Activated CD4-positive, alpha-beta memory T cell treated with anti-CD3 and anti-CD28 coated beads for 36 hours (primary cell): ENCODE results near the gene MFGE8. TPM values are rescaled to one million over a fixed set of nuclear protein-coding genes. Genes with fewer than 3 reads are reported as not detected.

ENCODE experiments used
- CTCF ChIA-PET: fragments of 350-600 bp; sonication (Branson Sonifier 250); formaldehyde crosslinking; loops from one replicate; lab custom pipeline; 2021; ENCODE audit warnings: antibody characterized with exemption, inconsistent platforms; lab: Charles Lee
- POLR2A ChIA-PET: fragments of 350-600 bp; sonication (Branson Sonifier 250); formaldehyde crosslinking; loops from one replicate; lab custom pipeline; 2021; ENCODE audit warnings: antibody characterized with exemption; lab: Charles Lee
- DNase-seq: peaks from one replicate; pipeline ENCODE4 v3.0.0-alpha.2; 2020
- H3K27ac Mint-ChIP-seq: one replicate; pipeline ENCODE4 v1.8.0; 2021; ENCODE audit warnings: mixed read lengths
- H3K27me3 Mint-ChIP-seq: one replicate; pipeline ENCODE4 v1.8.0; 2021; ENCODE audit warnings: mixed read lengths
- H3K36me3 Mint-ChIP-seq: one replicate; pipeline ENCODE4 v1.8.0; 2021; ENCODE audit warnings: mixed read lengths
- H3K4me1 Mint-ChIP-seq: one replicate; pipeline ENCODE4 v1.8.0; 2021; ENCODE audit warnings: low read depth, mixed read lengths
- H3K4me3 Mint-ChIP-seq: one replicate; pipeline ENCODE4 v1.8.0; 2021; ENCODE audit warnings: mild to moderate bottlenecking, mixed read lengths
- H3K9me3 Mint-ChIP-seq: one replicate; pipeline ENCODE4 v1.8.0; 2021; ENCODE audit warnings: mixed read lengths
- intact Hi-C: fragments of 100-400 bp; cut with micrococcal nuclease; formaldehyde crosslinking; loops from one replicate; pipeline ENCODE4 v1.15.1; 2023
- total RNA-seq, 2 experiments: library from RNA; stranded (reverse); gene quantifications; one replicate each; pipeline ENCODE4 v1.2.3, GENCODE V29; 2021

The MFGE8 gene
- total RNA-seq, 2 experiments from 2014 or later: 13.7 to 16.4 TPM

- DNase-seq: no peak
- H3K4me1 Mint-ChIP-seq: peaks cover 37% of the 10 kb centered on the region
- ChIA-PET POLR2A (no interaction called here), CTCF (interaction anchor here (0.7 to 2.4 kb wide), 5 partner anchors 8 to 275 kb away, joined by 3 to 7 read pairs (median 4); no protein-coding TSS in a partner anchor)
- no peak overlapping the region for H3K4me3 Mint-ChIP-seq
- intact Hi-C loops: loop anchor here (10.0 kb wide), 1 partner anchor 348 kb away; the partner anchor contains the start of gene FANCI
- no peaks in the 10 kb centered on the region for H3K9me3 Mint-ChIP-seq
- no peaks in the 10 kb centered on the region for H3K27me3 Mint-ChIP-seq
- peaks cover 4% of the 10 kb centered on the region for H3K36me3 Mint-ChIP-seq
- H3K27ac Mint-ChIP-seq: no peak overlapping the region
Observed at GRCh38 chr15:88897142-88897455, 16.1 kb downstream of the MFGE8 start.

- intact Hi-C loops: loop anchor here (10.0 kb wide), 1 partner anchor 348 kb away; the partner anchor contains the start of gene FANCI
- H3K4me3 Mint-ChIP-seq: no peak overlapping the region
- ChIA-PET POLR2A (interaction anchor here (1.7 kb wide), 1 partner anchor 429 kb away, joined by 3 read pairs; the partner anchor contains the start of genes MRPL46 and MRPS11), CTCF (interaction anchor here (0.7 to 2.4 kb wide), 6 partner anchors 8 to 275 kb away, joined by 3 to 7 read pairs (median 4); no protein-coding TSS in a partner anchor)
- no peak for DNase-seq
- H3K27me3 Mint-ChIP-seq: no peaks in the 10 kb centered on the region
- H3K9me3 Mint-ChIP-seq: no peaks in the 10 kb centered on the region
- H3K36me3 Mint-ChIP-seq: peaks cover 2% of the 10 kb centered on the region
- no peak overlapping the region for H3K27ac Mint-ChIP-seq
- H3K4me1 Mint-ChIP-seq: peaks cover 32% of the 10 kb centered on the region
Observed at GRCh38 chr15:88896333-88897033, 16.7 kb downstream of the MFGE8 start.

- ChIA-PET POLR2A (interaction anchor here (0.8 to 1.7 kb wide), 3 partner anchors 9 to 428 kb away, joined by 3 to 4 read pairs (median 3); partner anchors contain the start of genes MRPL46 and MRPS11), CTCF (interaction anchor here (0.6 to 5.9 kb wide), 12 partner anchors 9 to 311 kb away, joined by 3 to 70 read pairs (median 4); partner anchors contain the start of gene ISG20)
- DNase-seq: peak; percentile 79
- no peaks in the 10 kb centered on the region for H3K27me3 Mint-ChIP-seq
- peaks cover 32% of the 10 kb centered on the region for H3K4me1 Mint-ChIP-seq
- intact Hi-C loops: loop anchor here (1.0 to 10.0 kb wide), 6 partner anchors 9 to 350 kb away; partner anchors contain the start of genes DET1 and FANCI
- peak within 1 kb of the TSS; percentile 76 for H3K27ac Mint-ChIP-seq
- H3K36me3 Mint-ChIP-seq: peaks cover 2% of the 10 kb centered on the region
- peak within 1 kb of the TSS; percentile 80 for H3K4me3 Mint-ChIP-seq
- H3K9me3 Mint-ChIP-seq: no peaks in the 10 kb centered on the region
Observed at GRCh38 chr15:88894819-88895767, 18.1 kb downstream of the MFGE8 start, which contains the start of gene HAPLN3. TSS of gene HAPLN3 (minus strand) at chr15:88895544. CDS start at chr15:88887298, 8,246 bp downstream.

- peak overlapping the region; percentile 53 for H3K27ac Mint-ChIP-seq
- no peaks in the 10 kb centered on the region for H3K9me3 Mint-ChIP-seq
- no peaks in the 10 kb centered on the region for H3K27me3 Mint-ChIP-seq
- peak; percentile 92 for DNase-seq
- H3K4me1 Mint-ChIP-seq: peaks cover 32% of the 10 kb centered on the region
- peak overlapping the region; percentile 76 for H3K4me3 Mint-ChIP-seq
- ChIA-PET POLR2A (interaction anchor here (0.8 to 1.7 kb wide), 2 partner anchors 10 to 416 kb away, joined by 3 to 4 read pairs; no protein-coding TSS in a partner anchor), CTCF (interaction anchor here (0.6 to 5.9 kb wide), 8 partner anchors 10 to 256 kb away, joined by 3 to 70 read pairs (median 5); partner anchors contain the start of gene ISG20)
- intact Hi-C loops: loop anchor here (1.0 to 10.0 kb wide), 4 partner anchors 123 to 350 kb away; partner anchors contain the start of gene FANCI
- H3K36me3 Mint-ChIP-seq: peaks cover 2% of the 10 kb centered on the region
Observed at GRCh38 chr15:88894348-88894818, 18.8 kb downstream of the MFGE8 start.

- H3K27ac Mint-ChIP-seq: no peak overlapping the region
- no peaks in the 10 kb centered on the region for H3K27me3 Mint-ChIP-seq
- intact Hi-C loops: loop anchor here (10.0 kb wide), 1 partner anchor 353 kb away; the partner anchor contains the start of gene FANCI
- H3K36me3 Mint-ChIP-seq: peaks cover 2% of the 10 kb centered on the region
- CTCF ChIA-PET: interaction anchor here (0.8 to 5.9 kb wide), 5 partner anchors 11 to 126 kb away, joined by 3 to 70 read pairs (median 4); no protein-coding TSS in a partner anchor
- H3K4me1 Mint-ChIP-seq: peaks cover 23% of the 10 kb centered on the region
- no peak for DNase-seq
- POLR2A ChIA-PET: interaction anchor here (0.6 to 0.9 kb wide), 2 partner anchors 11 to 271 kb away, joined by 3 to 4 read pairs; partner anchors contain the start of gene AEN
- H3K4me3 Mint-ChIP-seq: no peak overlapping the region
- H3K9me3 Mint-ChIP-seq: no peaks in the 10 kb centered on the region
Observed at GRCh38 chr15:88891540-88892254, 21.5 kb downstream of the MFGE8 start.

GRCh38 chr15:88890495-88890894, 22.7 kb downstream of the MFGE8 start:
- Mint-ChIP-seq H3K27me3 (no peaks in the 10 kb centered on the region), H3K4me3 (no peak overlapping the region), H3K4me1 (peaks cover 17% of the 10 kb centered on the region), H3K9me3 (no peaks in the 10 kb centered on the region), H3K27ac (no peak overlapping the region), H3K36me3 (peaks cover 2% of the 10 kb centered on the region)
- CTCF ChIA-PET: interaction anchor here (1.0 to 5.9 kb wide), 3 partner anchors 11 to 281 kb away, joined by 3 to 70 read pairs (median 3); no protein-coding TSS in a partner anchor
- intact Hi-C loops: loop anchor here (10.0 kb wide), 1 partner anchor 354 kb away; the partner anchor contains the start of gene FANCI
- DNase-seq: no peak
- POLR2A ChIA-PET: no interaction called here

GRCh38 chr15:88888719-88889118, 24.5 kb downstream of the MFGE8 start:
- ChIA-PET POLR2A (interaction anchor here (1.4 kb wide), 1 partner anchor 16 kb away, joined by 3 read pairs; no protein-coding TSS in a partner anchor), CTCF (interaction anchor here (1.9 kb wide), 1 partner anchor 16 kb away, joined by 5 read pairs; no protein-coding TSS in a partner anchor)
- no peak overlapping the region for H3K4me3 Mint-ChIP-seq
- peak overlapping the region; percentile 13 for H3K27ac Mint-ChIP-seq
- H3K36me3 Mint-ChIP-seq: peaks cover 11% of the 10 kb centered on the region
- intact Hi-C loops: no loop called here
- no peaks in the 10 kb centered on the region for H3K9me3 Mint-ChIP-seq
- no peak for DNase-seq
- no peaks in the 10 kb centered on the region for H3K27me3 Mint-ChIP-seq
- H3K4me1 Mint-ChIP-seq: peaks cover 12% of the 10 kb centered on the region

GRCh38 chr15:88887068-88887580, 26.1 kb downstream of the MFGE8 start:
- Mint-ChIP-seq H3K27ac (no peak overlapping the region), H3K27me3 (no peaks in the 10 kb centered on the region), H3K36me3 (peaks cover 17% of the 10 kb centered on the region), H3K4me1 (peaks cover 6% of the 10 kb centered on the region), H3K9me3 (no peaks in the 10 kb centered on the region), H3K4me3 (no peak overlapping the region)
- CTCF ChIA-PET: interaction anchor here (1.7 kb wide), 1 partner anchor 8 kb away, joined by 6 read pairs; no protein-coding TSS in a partner anchor
- POLR2A ChIA-PET: no interaction called here
- no peak for DNase-seq
- intact Hi-C loops: no loop called here

- H3K9me3 Mint-ChIP-seq: no peaks in the 10 kb centered on the region
- H3K27ac Mint-ChIP-seq: no peak overlapping the region
- ChIA-PET POLR2A (no interaction called here), CTCF (interaction anchor here (0.6 to 1.3 kb wide), 2 partner anchors 22 to 133 kb away, joined by 3 to 9 read pairs; no protein-coding TSS in a partner anchor)
- H3K4me3 Mint-ChIP-seq: no peak overlapping the region
- DNase-seq: no peak
- peaks cover 6% of the 10 kb centered on the region for H3K4me1 Mint-ChIP-seq
- H3K36me3 Mint-ChIP-seq: peaks cover 32% of the 10 kb centered on the region
- intact Hi-C loops: no loop called here
- no peaks in the 10 kb centered on the region for H3K27me3 Mint-ChIP-seq
Observed at GRCh38 chr15:88882785-88883184, 30.4 kb downstream of the MFGE8 start.

GRCh38 chr15:88881775-88882174, 31.4 kb downstream of the MFGE8 start:
- DNase-seq: no peak
- H3K27ac Mint-ChIP-seq: no peak overlapping the region
- no peaks in the 10 kb centered on the region for H3K9me3 Mint-ChIP-seq
- ChIA-PET CTCF (interaction anchor here (1.6 to 1.8 kb wide), 2 partner anchors 14 to 23 kb away, joined by 4 to 5 read pairs; partner anchors contain the start of gene HAPLN3), POLR2A (no interaction called here)
- H3K4me1 Mint-ChIP-seq: peaks cover 3% of the 10 kb centered on the region
- H3K36me3 Mint-ChIP-seq: peaks cover 32% of the 10 kb centered on the region
- no peak overlapping the region for H3K4me3 Mint-ChIP-seq
- no peaks in the 10 kb centered on the region for H3K27me3 Mint-ChIP-seq
- intact Hi-C loops: no loop called here
